B cell (primary cell): ENCODE results near the gene ZNF319.

Experiments
- EZH2 ChIP-seq: IDR thresholded peaks from 2 replicates; pipeline ENCODE4 v1.6.1; 2012; ENCODE audit warnings: borderline replicate concordance, low read depth, mild to moderate bottlenecking, moderate library complexity, low read length; ENCODE audit not compliant: insufficient read depth, poor library complexity, severe bottlenecking
- TF ChIP-seq, protein P1 (sequence below): fragments of 200-600 bp; IDR thresholded peaks from one replicate; pipeline ENCODE4 v1.8.0; 2022; ENCODE audit warnings: antibody characterized with exemption, mild to moderate bottlenecking

- TF ChIP-seq, protein P1, sequence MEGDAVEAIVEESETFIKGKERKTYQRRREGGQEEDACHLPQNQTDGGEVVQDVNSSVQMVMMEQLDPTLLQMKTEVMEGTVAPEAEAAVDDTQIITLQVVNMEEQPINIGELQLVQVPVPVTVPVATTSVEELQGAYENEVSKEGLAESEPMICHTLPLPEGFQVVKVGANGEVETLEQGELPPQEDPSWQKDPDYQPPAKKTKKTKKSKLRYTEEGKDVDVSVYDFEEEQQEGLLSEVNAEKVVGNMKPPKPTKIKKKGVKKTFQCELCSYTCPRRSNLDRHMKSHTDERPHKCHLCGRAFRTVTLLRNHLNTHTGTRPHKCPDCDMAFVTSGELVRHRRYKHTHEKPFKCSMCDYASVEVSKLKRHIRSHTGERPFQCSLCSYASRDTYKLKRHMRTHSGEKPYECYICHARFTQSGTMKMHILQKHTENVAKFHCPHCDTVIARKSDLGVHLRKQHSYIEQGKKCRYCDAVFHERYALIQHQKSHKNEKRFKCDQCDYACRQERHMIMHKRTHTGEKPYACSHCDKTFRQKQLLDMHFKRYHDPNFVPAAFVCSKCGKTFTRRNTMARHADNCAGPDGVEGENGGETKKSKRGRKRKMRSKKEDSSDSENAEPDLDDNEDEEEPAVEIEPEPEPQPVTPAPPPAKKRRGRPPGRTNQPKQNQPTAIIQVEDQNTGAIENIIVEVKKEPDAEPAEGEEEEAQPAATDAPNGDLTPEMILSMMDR, result no peak
- no peak for TF ChIP-seq EZH2
Measured at GRCh38 chr16:58027916-58028455, 27.5 kb upstream of the ZNF319 start.
